ENCODE data around the gene MATN3.

- TF ChIP-seq ZNF331 (CRISPR knock-in tag; IDR thresholded peaks at IDR 0.05), result no peak
- TF ChIP-seq NFIC (IDR thresholded peaks at IDR 0.05; ENCODE audit: low read length), result no peak
Measured at GRCh38 chr2:20035955-20036666, 23.6 kb upstream of the MATN3 start.

All from HepG2 (cell line).